ENCODE data around the gene LMBR1.

GRCh38 chr7:156766666-156767065 lies 126.3 kb downstream of the LMBR1 start:
- TF ChIP-seq HDGF (IDR thresholded peaks at IDR 0.05; ENCODE audit: borderline replicate concordance): no peak
- no peak for TF ChIP-seq ELF4 (IDR thresholded peaks at IDR 0.05)
- TF ChIP-seq PKNOX1 (IDR thresholded peaks at IDR 0.05): no peak
- TF ChIP-seq SUZ12 (IDR thresholded peaks at IDR 0.05): no peak
- no peak for TF ChIP-seq CTBP1 (IDR thresholded peaks at IDR 0.05; ENCODE audit: borderline replicate concordance)
- TF ChIP-seq FOXM1 (IDR thresholded peaks at IDR 0.05; ENCODE audit: borderline replicate concordance): no peak
